Keratinocyte (primary cell): ENCODE measurements around the gene ASF1B.

Source experiments
- EZH2 ChIP-seq: IDR thresholded peaks from one replicate; pipeline ENCODE4 v1.6.1; 2012; ENCODE audit warnings: inconsistent platforms, mild to moderate bottlenecking, low read length, moderate library complexity
- TF ChIP-seq, protein P1 (sequence below), 3 experiments: IDR thresholded peaks in 1 of 3; conservative IDR thresholded peaks in 1 of 3; optimal IDR thresholded peaks in 1 of 3; 2 replicates in 2 of 3; 3 replicates in 1 of 3; pipeline versions ENCODE3 to v1.5.1; 2011; ENCODE audit warnings: low read length in 3 of 3, mild to moderate bottlenecking in 3 of 3, moderate library complexity in 2 of 3, control low read depth in 1 of 3, inconsistent platforms in 1 of 3; ENCODE audit not compliant: insufficient read depth in 2 of 3; ENCODE audit errors: extremely low read depth in 1 of 3

DNA sequence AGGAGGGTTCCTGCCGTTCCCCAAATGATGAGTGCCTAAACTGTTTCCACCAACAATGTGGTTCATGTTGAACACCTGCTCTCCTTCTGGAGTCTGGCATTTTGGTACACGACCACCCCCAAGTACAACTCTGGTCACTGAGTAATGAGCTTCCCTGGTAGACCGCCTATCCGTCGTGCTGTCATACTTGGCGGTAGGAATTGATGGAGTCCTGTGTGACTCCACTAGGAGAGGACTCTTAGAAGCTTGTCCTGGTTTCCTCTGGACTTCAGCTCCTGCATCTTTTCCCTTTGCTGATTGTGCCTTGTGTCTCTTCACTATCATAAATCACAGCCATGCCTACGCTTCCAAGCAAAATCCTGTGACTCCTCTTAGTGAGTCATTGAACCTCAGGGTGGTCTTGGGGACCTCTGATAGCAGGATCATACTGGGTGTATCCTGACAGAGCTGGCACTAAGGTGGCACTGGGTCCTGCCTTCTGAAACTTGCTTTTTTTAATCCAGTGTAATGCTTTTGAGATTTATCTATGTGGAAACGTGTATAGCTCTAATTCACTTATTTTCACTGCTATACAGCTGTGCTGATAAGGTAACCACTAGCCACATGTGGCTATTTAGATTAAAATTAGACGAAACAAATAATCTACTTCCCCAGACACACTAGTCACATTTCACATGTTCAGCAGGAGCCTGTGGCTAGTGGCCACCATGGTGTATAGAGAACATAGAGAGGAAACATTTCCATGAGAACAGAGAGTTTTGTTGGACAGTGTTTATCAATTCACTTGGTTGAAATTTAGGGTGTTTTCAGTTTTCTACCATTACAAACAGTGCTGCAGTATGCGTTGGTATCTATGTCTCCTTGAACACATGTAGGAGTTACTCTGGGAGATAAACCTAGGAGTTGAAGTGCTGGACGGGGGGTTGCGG lies 6.1 kb upstream of the ASF1B start:
- TF ChIP-seq, protein P1, sequence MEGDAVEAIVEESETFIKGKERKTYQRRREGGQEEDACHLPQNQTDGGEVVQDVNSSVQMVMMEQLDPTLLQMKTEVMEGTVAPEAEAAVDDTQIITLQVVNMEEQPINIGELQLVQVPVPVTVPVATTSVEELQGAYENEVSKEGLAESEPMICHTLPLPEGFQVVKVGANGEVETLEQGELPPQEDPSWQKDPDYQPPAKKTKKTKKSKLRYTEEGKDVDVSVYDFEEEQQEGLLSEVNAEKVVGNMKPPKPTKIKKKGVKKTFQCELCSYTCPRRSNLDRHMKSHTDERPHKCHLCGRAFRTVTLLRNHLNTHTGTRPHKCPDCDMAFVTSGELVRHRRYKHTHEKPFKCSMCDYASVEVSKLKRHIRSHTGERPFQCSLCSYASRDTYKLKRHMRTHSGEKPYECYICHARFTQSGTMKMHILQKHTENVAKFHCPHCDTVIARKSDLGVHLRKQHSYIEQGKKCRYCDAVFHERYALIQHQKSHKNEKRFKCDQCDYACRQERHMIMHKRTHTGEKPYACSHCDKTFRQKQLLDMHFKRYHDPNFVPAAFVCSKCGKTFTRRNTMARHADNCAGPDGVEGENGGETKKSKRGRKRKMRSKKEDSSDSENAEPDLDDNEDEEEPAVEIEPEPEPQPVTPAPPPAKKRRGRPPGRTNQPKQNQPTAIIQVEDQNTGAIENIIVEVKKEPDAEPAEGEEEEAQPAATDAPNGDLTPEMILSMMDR (optimal IDR thresholded peaks at IDR 0.05 in 1 of 3, IDR thresholded peaks at IDR 0.05 in 1 of 3, conservative IDR thresholded peaks at IDR 0.05 in 1 of 3; ENCODE audit: extremely low read depth in 1 of 3, insufficient read depth in 2 of 3, low read length in 3 of 3): no peak
- no peak for TF ChIP-seq EZH2
